H1 (cell line): Measurements from ENCODE around the gene ABHD16B. TPM values are rescaled to one million over a fixed set of nuclear protein-coding genes. Genes with fewer than 3 reads are reported as not detected.

Source experiments
- CTCF ChIA-PET: fragments of 300-600 bp; sonication (Branson Sonifier 250); formaldehyde crosslinking; loops from one replicate; lab custom pipeline; 2021; ENCODE audit not compliant: partially characterized antibody; lab: Charles Lee
- POLR2A ChIA-PET: fragments of 300-600 bp; sonication (Branson Sonifier 250); formaldehyde crosslinking; loops from one replicate; lab custom pipeline; 2021; ENCODE audit warnings: inconsistent platforms; ENCODE audit not compliant: partially characterized antibody; lab: Charles Lee
- DNase-seq, 2 experiments: peaks; one replicate each; pipeline versions ENCODE4 v3.0.0 to v3.0.0-alpha.2; 2010 to 2022; ENCODE audit warnings: low spot score in 2 of 2, low read depth in 1 of 2, mixed read lengths in 1 of 2
- FAIRE-seq: peaks from 2 replicates; lab custom pipeline; 2011; peaks lifted over from hg19 to GRCh38; lab: Jason Lieb, UNC
- H2AFZ ChIP-seq: 2 replicates; pipeline ENCODE4 v1.8.1; 2012; ENCODE audit warnings: low read length, inconsistent platforms
- H2AK5ac ChIP-seq: 2 replicates; pipeline ENCODE4 v1.6.1; 2013; ENCODE audit warnings: low read depth, low read length
- H2BK120ac ChIP-seq: replicated peaks from 2 replicates; pipeline ENCODE3; 2013; ENCODE audit warnings: low read depth, low read length, inconsistent platforms
- H2BK12ac ChIP-seq: 2 replicates; pipeline ENCODE4 v1.6.1; 2013; ENCODE audit warnings: low read depth, low read length
- H2BK15ac ChIP-seq: 2 replicates; pipeline ENCODE4 v1.6.1; 2013; ENCODE audit warnings: low read length
- H2BK20ac ChIP-seq: 2 replicates; pipeline ENCODE4 v1.6.1; 2013; ENCODE audit warnings: low read length
- H2BK5ac ChIP-seq: 2 replicates; pipeline ENCODE4 v1.6.1; 2013; ENCODE audit warnings: low read depth, low read length
- H3K14ac ChIP-seq: 2 replicates; pipeline ENCODE4 v1.6.1; 2013; ENCODE audit warnings: inconsistent platforms; ENCODE audit not compliant: insufficient read length
- H3K18ac ChIP-seq: 2 replicates; pipeline ENCODE4 v1.6.1; 2013; ENCODE audit warnings: low read length; ENCODE audit errors: extremely low read depth
- H3K23ac ChIP-seq: 2 replicates; pipeline ENCODE4 v1.6.1; 2013; ENCODE audit warnings: inconsistent platforms; ENCODE audit not compliant: insufficient read length
- H3K23me2 ChIP-seq: 2 replicates; pipeline ENCODE4 v1.6.1; 2013; ENCODE audit warnings: low read depth, low read length
- H3K27ac ChIP-seq: 2 replicates; pipeline ENCODE4 v1.6.1; 2011; ENCODE audit warnings: low read depth, low read length, inconsistent platforms
- H3K27me3 ChIP-seq, 4 experiments: replicated peaks in 1 of 4; 1 replicate in 1 of 4; 2 replicates in 3 of 4; pipeline versions ENCODE4 v1.6.1 to v1.8.1; 2011 to 2013; ENCODE audit warnings: low read length in 3 of 4, mild to moderate bottlenecking in 3 of 4, inconsistent platforms in 2 of 4, mixed read lengths in 2 of 4, moderate library complexity in 1 of 4; ENCODE audit not compliant: control insufficient read depth in 3 of 4, insufficient read depth in 3 of 4; ENCODE audit errors: extremely low read depth in 1 of 4
- H3K36me3 ChIP-seq, 4 experiments: 2 replicates each; pipeline versions ENCODE4 v1.6.1 to v1.8.1; 2011 to 2013; ENCODE audit warnings: mild to moderate bottlenecking in 4 of 4, low read length in 3 of 4, moderate library complexity in 2 of 4, control low read depth in 1 of 4, inconsistent platforms in 1 of 4; ENCODE audit not compliant: insufficient read depth in 4 of 4, control insufficient read depth in 2 of 4
- H3K4ac ChIP-seq: replicated peaks from 2 replicates; pipeline ENCODE3; 2013; ENCODE audit warnings: low read length, low read depth, mixed read lengths, inconsistent platforms; ENCODE audit not compliant: insufficient read length
- H3K4me1 ChIP-seq, 4 experiments: replicated peaks in 1 of 4; 1 replicate in 1 of 4; 2 replicates in 3 of 4; pipeline versions ENCODE4 v1.6.1 to v1.8.1; 2011 to 2013; ENCODE audit warnings: low read length in 3 of 4, inconsistent platforms in 2 of 4, mixed read lengths in 1 of 4; ENCODE audit not compliant: insufficient read depth in 4 of 4, control insufficient read depth in 3 of 4
- H3K4me2 ChIP-seq, 2 experiments: 2 replicates each; pipeline versions ENCODE4 v1.6.1 to v1.8.1; 2011 to 2013; ENCODE audit warnings: low read depth in 2 of 2, low read length in 2 of 2, control low read depth in 1 of 2, inconsistent platforms in 1 of 2, mild to moderate bottlenecking in 1 of 2; ENCODE audit not compliant: insufficient read depth in 1 of 2
- H3K4me3 ChIP-seq, 4 experiments: fragments of 200-600, 300-600 bp in 1 of 4; sonication (generic), shearing (Covaris generic), sonication (Bioruptor Twin) in 1 of 4; 2 replicates each; pipeline versions ENCODE4 v1.5.1 to v1.8.1; 2011 to 2016; ENCODE audit warnings: low read length in 4 of 4, low read depth in 3 of 4, control low read depth in 2 of 4, inconsistent platforms in 2 of 4, mild to moderate bottlenecking in 2 of 4, mixed read lengths in 1 of 4, moderate library complexity in 1 of 4; ENCODE audit not compliant: insufficient read depth in 2 of 4; ENCODE audit errors: extremely low read depth in 1 of 4
- H3K56ac ChIP-seq: replicated peaks from 2 replicates; pipeline ENCODE3; 2013; ENCODE audit warnings: low read depth, mild to moderate bottlenecking, mixed read lengths, low read length, inconsistent platforms; ENCODE audit not compliant: insufficient read length
- H3K79me1 ChIP-seq: 2 replicates; pipeline ENCODE4 v1.6.1; 2013; ENCODE audit warnings: low read depth, low read length, control low read depth
- H3K79me2 ChIP-seq, 2 experiments: 2 replicates each; pipeline versions ENCODE4 v1.6.1 to v1.8.1; 2012 to 2013; ENCODE audit warnings: low read length in 2 of 2, mild to moderate bottlenecking in 2 of 2, inconsistent platforms in 1 of 2; ENCODE audit not compliant: insufficient read depth in 2 of 2, control insufficient read depth in 1 of 2
- H3K9ac ChIP-seq, 4 experiments: replicated peaks in 1 of 4; 1 replicate in 1 of 4; 2 replicates in 3 of 4; pipeline versions ENCODE4 v1.6.1 to v1.8.1; 2011 to 2013; ENCODE audit warnings: low read depth in 3 of 4, low read length in 3 of 4, control low read depth in 2 of 4, mild to moderate bottlenecking in 2 of 4, moderate library complexity in 2 of 4, inconsistent platforms in 1 of 4; ENCODE audit errors: extremely low read depth in 1 of 4
- H3K9me3 ChIP-seq, 2 experiments: 2 replicates each; pipeline versions ENCODE4 v1.6.1 to v1.8.1; 2012 to 2013; ENCODE audit warnings: mild to moderate bottlenecking in 2 of 2, moderate library complexity in 2 of 2, control low read depth in 1 of 2, inconsistent platforms in 1 of 2, low read depth in 1 of 2, low read length in 1 of 2, mixed read lengths in 1 of 2; ENCODE audit not compliant: insufficient read depth in 2 of 2
- H4K20me1 ChIP-seq, 2 experiments: replicated peaks in 1 of 2; 2 replicates each; pipeline versions ENCODE3 to v1.8.1; 2011 to 2013; ENCODE audit warnings: inconsistent platforms in 2 of 2, low read length in 2 of 2, mild to moderate bottlenecking in 1 of 2; ENCODE audit not compliant: insufficient read depth in 2 of 2, control insufficient read depth in 1 of 2
- H4K5ac ChIP-seq: 2 replicates; pipeline ENCODE4 v1.6.1; 2013; ENCODE audit warnings: low read length, low read depth, mixed read lengths, inconsistent platforms; ENCODE audit not compliant: insufficient read length
- H4K8ac ChIP-seq: 2 replicates; pipeline ENCODE4 v1.8.0; 2013; ENCODE audit warnings: mild to moderate bottlenecking, moderate library complexity, low read length, inconsistent platforms; ENCODE audit not compliant: insufficient read depth; ENCODE audit errors: extremely low read depth
- H4K91ac ChIP-seq: replicated peaks from 2 replicates; pipeline ENCODE3; 2013; ENCODE audit warnings: low read length, mixed read lengths, inconsistent platforms; ENCODE audit not compliant: insufficient read length
- CHD2 ChIP-seq: IDR thresholded peaks from 2 replicates; pipeline ENCODE4 v1.6.1; 2012; ENCODE audit warnings: low read length, improper control_type of control experiment
- HDAC6 ChIP-seq: IDR thresholded peaks from one replicate; pipeline ENCODE4 v1.7.1; 2012; ENCODE audit warnings: low read depth, mild to moderate bottlenecking, inconsistent platforms, low read length, moderate library complexity
- POLR2A ChIP-seq, 2 experiments: IDR thresholded peaks; 1 replicate in 1 of 2; 2 replicates in 1 of 2; pipeline ENCODE4 v1.6.1; 2011; ENCODE audit warnings: low read depth in 2 of 2, low read length in 2 of 2, mild to moderate bottlenecking in 2 of 2; ENCODE audit errors: control extremely low read depth in 1 of 2
- SP2 ChIP-seq: IDR thresholded peaks from 2 replicates; pipeline ENCODE4 v1.6.1; 2012; ENCODE audit warnings: mild to moderate bottlenecking, low read length, inconsistent platforms
- SP4 ChIP-seq: IDR thresholded peaks from 2 replicates; pipeline ENCODE4 v1.6.1; 2012; ENCODE audit warnings: low read length, inconsistent platforms
- TEAD4 ChIP-seq: IDR thresholded peaks from 2 replicates; pipeline ENCODE4 v1.6.1; 2012; ENCODE audit warnings: low read depth, low read length, inconsistent platforms, mixed read lengths
- USF2 ChIP-seq: IDR thresholded peaks from 2 replicates; pipeline ENCODE4 v1.6.1; 2011; ENCODE audit warnings: low read length, improper control_type of control experiment
- WGBS, 2 experiments: shearing (Covaris generic) in 1 of 2; methylation state at CpG; one replicate each; pipeline versions ENCODE4 v1.1.6 to v1.1.7; 2013 to 2015; ENCODE audit warnings: low lambda C conversion rate in 2 of 2, mixed read lengths in 2 of 2, inconsistent platforms in 1 of 2, low coverage in 1 of 2, missing lambda C conversion rate in 1 of 2; ENCODE audit not compliant: insufficient replicate concordance in 2 of 2, insufficient coverage in 1 of 2, insufficient read length in 1 of 2; ENCODE audit errors: extremely low coverage in 1 of 2, missing lambda C conversion rate in 1 of 2; 5-methylcytosine and 5-hydroxymethylcytosine counted together
- polyA plus RNA-seq, 7 experiments: library from polyadenylated mRNA; depleted of rRNA in 3 of 7; stranded (reverse) in 5 of 7; unstranded in 2 of 7; fragments of >200 nt in 5 of 7; fragments of 200-250 nt in 2 of 7; gene quantifications; 1 replicate in 5 of 7; 2 replicates in 1 of 7; 4 replicates in 1 of 7; pipeline versions ENCODE4 v1.2.1 to v1.2.3, GENCODE V29; 2011 to 2013; ENCODE audit warnings: missing spikeins in 2 of 7, mixed read lengths in 2 of 7
- total RNA-seq: library from RNA; stranded (reverse); fragmentation: NEBNext Ultra II Directional; extraction: Animal tissue kit (Norgen Biotek cat#: 25700); gene quantifications from 2 replicates; pipeline ENCODE4 v1.2.1, GENCODE V29; 2021

The ABHD16B gene
- total and polyA plus RNA-seq, 2 of the 8 experiments (the other 6 are each of a cell fraction or from before 2014, with no cell fraction given), result not detected

DNA sequence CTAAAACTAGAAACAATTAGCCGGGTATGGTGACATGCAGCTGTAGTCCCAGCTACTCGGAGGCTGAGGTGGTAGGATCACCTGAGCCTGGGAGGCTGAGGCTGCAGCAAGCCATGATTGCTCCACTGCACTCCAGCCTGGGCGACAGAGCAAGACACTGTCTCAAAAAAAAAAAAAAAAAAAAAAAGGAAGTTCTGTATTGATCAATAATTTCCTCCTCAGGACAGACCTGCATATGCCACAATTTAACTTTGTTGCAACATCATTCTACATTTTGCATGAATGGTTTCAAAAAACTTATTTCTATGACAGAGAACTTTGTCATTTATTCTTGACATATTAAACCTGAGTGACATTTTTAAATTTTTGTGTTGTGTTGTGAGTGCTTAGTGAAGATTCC is 39.1 kb downstream of the ABHD16B start:
- Histone ChIP-seq H2BK120ac (no peak overlapping the region), H3K23me2 (0 out of 2 replicates have a peak, but pooled peaks cover 3% of the 10 kb centered on the region), H4K20me1 (peaks cover 4 to 17% of the 10 kb centered on the region in 2 experiments), H3K4me3 (no peak overlapping the region), H3K4me2 (no peak overlapping the region), H4K8ac (no peak overlapping the region), H2BK12ac (no peak overlapping the region), H2BK5ac (no peak overlapping the region), H3K56ac (no peak overlapping the region), H4K91ac (no peak overlapping the region), H3K79me1 (peaks cover 24% of the 10 kb centered on the region), H3K23ac (no peak overlapping the region), H2AFZ (no peak overlapping the region), H2BK20ac (no peak overlapping the region), H2AK5ac (no peak overlapping the region), H3K14ac (no peak overlapping the region), H3K4ac (no peak overlapping the region), H3K9ac (no peak overlapping the region), H3K27ac (no peak overlapping the region), H3K4me1 (peaks cover 0 to 6% (median 3%) of the 10 kb centered on the region in 4 experiments; a peak in 3 of 7 replicates), H3K27me3 (no peaks in the 10 kb centered on the region), H3K9me3 (no peaks in the 10 kb centered on the region), H4K5ac (no peak overlapping the region), H2BK15ac (no peak overlapping the region), H3K36me3 (no peaks in the 10 kb centered on the region), H3K18ac (no peak overlapping the region), H3K79me2 (peaks cover 3 to 64% of the 10 kb centered on the region in 2 experiments; a peak in 2 of 4 replicates)
- WGBS, 2 experiments, result 92% methylated on average over 3 of the region's 3 CpGs; no CpG with 5 or more reads in 1 of the 2 experiments
- ChIA-PET CTCF (interaction anchor here (1.0 kb wide), 1 partner anchor 123 kb away, joined by 4 read pairs; no protein-coding TSS in a partner anchor), POLR2A (no interaction called here)
- TF ChIP-seq SP4 (no peak), CHD2 (no peak), SP2 (no peak), TEAD4 (no peak), POLR2A (IDR thresholded peaks at IDR 0.05; ENCODE audit: control extremely low read depth in 1 of 2, low read depth in 2 of 2, low read length in 2 of 2) (no peak), USF2 (no peak), HDAC6 (no peak)
- DNase-seq (no peak), FAIRE-seq (no peak)
